Endometrial microvascular endothelial cells (primary cell): ENCODE data around the gene HCN2. TPM values are rescaled to one million over a fixed set of nuclear protein-coding genes. Genes with fewer than 3 reads are reported as not detected.
"Not testable (repeated sequence)": the region's sequence is repeated elsewhere in the genome, so short reads cannot be mapped to it uniquely, and the experiment has no call there.

ENCODE experiments used
- in situ Hi-C: cut with HindIII; loops from 2 replicates; pipeline ENCODE4 v1.10.0; 2017; ENCODE audit warnings: low sequenced_read_pairs, low pct_unique_long_range_greater_than_20kb; ENCODE audit errors: inconsistent ontology term
- total RNA-seq: library from RNA; depleted of rRNA; stranded (reverse); fragments of >200 nt; gene quantifications from one replicate; pipeline ENCODE4 v1.2.3, GENCODE V29; 2015; ENCODE audit errors: inconsistent ontology term

The HCN2 gene
- total RNA-seq, 1 donor from 2014 or later = 0.37 TPM

DNA sequence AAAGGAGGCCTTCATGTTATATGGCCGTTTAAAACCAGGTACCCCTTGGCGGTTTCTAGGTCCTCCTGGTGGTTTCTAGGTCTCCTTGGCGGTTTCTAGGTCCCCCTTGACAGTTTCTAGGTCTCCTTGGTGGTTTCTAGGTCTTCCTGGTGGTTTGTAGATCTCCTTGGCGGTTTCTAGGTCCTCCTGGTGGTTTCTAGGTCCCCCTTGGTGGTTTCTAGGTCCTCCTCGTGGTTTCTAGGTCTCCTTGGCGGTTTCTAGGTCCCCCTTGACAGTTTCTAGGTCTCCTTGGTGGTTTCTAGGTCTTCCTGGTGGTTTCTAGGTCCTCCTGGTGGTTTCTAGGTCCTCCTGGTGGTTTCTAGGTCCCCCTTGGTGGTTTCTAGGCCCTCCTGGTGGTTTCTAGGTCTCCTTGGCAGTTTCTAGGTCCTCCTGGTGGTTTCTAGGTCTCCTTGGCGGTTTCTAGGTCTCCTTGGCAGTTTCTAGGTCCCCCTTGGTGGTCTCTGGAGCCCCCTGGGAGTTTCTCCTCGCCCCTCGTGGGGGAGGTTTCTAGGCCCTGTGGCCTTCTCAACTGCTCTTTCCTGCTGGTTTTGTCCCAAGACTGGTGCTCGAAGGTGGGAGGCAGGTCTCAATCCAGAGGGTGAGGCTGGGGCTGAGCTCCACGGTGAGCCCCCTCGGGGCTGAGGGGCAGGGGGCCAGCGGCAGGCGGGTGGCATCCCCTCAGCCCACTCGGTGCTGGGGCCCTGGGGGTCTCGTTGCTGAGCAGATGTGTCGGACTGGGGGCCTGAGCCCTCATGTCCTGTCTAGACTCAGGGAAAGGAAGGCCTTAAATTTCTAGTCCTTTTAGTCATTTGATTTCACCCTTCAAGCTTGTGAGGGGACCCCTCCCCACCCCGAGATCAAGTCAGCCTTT lies 8.0 kb downstream of the HCN2 start:
- in situ Hi-C loops = no loop called here

DNA sequence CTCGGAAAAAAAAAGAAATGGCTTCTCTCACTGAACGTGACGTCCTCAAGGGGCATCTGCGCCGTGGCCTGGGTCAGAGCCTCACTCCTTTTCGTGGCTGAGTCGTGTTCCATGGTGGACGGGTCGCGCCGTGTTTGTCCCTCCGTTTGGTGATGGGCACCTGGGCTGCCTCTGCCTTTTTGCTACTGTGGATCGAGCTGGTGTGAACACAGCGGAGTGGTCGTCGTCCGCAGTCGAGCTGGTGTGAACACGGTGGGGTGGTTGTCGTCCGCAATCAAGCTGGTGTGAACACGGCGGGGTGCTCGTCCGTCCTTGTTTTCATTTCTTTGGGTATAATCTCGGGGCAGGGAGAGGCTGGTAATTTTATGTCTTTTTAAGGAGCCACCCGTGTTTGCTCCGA lies 11.6 kb downstream of the HCN2 start:
- in situ Hi-C loops = no loop called here

GRCh38 chr19:601790-602189 lies 12.1 kb downstream of the HCN2 start:
- in situ Hi-C loops = no loop called here

DNA sequence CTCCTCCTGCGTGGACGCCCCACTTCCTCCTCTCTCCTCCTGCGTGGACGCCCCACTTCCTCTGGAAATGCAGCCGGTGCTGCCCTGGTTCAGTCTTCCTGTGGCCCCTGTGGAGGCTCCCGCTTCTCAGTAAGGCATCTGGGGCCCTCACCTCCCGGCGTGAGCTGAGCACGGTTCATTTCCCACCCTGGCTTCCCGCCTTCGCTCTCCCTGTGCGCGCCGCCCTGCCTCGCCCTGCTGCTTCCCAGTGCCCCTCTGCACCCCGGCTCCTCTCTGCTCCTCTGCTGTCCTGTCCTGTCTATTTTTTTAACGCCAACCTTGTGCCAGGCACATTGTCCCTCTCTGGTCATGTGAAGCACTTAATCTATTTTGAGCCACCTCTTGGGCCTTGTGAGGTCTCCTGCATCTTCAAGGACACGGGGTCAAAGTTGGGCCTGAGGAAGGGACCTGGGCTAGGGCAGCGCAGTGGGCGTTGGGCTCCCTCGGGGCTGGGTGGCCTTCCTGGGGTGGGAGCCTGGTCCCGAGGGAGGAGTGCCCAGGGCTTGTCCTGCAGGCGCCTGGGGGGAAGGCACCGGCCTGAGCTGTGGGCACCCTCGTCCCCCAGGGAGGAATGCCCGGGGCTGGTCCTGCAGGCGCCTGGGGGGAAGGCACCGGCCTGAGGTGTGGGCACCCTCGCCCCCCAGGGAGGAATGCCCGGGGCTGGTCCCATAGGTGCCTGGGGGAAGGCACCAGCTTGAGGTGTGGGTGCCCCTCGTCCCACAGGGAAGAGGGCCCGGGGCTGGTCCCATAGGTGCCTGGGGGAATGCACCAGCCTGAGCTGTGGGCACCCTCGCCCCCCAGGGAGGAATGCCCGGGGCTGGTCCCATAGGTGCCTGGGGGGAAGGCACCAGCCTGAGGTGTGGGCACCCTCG lies 13.0 kb downstream of the HCN2 start:
- in situ Hi-C loops = no loop called here

GRCh38 chr19:603302-603639 lies 13.6 kb downstream of the HCN2 start:
- in situ Hi-C loops = not testable (repeated sequence)

DNA sequence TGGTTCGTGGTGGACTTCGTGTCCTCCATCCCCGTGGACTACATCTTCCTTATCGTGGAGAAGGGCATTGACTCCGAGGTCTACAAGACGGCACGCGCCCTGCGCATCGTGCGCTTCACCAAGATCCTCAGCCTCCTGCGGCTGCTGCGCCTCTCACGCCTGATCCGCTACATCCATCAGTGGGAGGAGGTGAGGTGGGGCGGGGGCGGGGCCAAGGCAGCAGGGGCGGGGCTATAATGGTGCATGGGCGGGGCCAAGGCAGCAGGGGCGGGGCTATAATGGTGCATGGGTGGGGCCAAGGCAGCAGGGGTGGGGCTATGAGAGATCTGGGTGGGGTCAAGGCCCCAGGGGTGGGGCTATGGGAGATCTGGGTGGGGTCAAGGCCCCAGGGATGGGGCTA lies 14.1 kb downstream of the HCN2 start:
- in situ Hi-C loops = not testable (repeated sequence)

DNA sequence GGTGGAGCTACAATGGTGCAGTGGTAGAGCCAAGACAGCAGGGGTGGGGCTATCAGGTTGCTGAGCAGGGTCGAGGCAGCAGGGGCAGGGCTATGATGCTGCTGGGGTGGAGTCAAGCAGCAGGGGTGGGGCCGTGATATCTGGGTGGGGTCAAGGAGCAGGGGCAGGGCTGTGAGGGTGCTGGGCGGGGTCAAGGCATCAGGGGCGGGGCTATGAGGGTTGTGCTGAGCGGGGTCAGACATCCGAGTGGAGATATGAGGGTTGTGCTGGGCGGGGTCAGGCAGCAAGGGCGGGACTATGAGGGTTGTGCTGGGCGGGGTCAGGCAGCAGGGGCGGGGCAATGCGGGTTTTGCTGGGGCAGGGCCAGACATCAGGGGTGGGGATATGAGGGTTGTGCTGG lies 14.7 kb downstream of the HCN2 start:
- in situ Hi-C loops = no loop called here

- in situ Hi-C loops = not testable (repeated sequence)
Measured at GRCh38 chr19:605061-605971, 15.6 kb downstream of the HCN2 start.

GRCh38 chr19:607301-608154 lies 17.8 kb downstream of the HCN2 start:
- in situ Hi-C loops = no loop called here

- in situ Hi-C loops = no loop called here
Measured at GRCh38 chr19:608155-609003, 18.7 kb downstream of the HCN2 start.

- in situ Hi-C loops = no loop called here
Measured at GRCh38 chr19:609004-609346, 19.3 kb downstream of the HCN2 start.

GRCh38 chr19:610071-610800 lies 20.6 kb downstream of the HCN2 start:
- in situ Hi-C loops = no loop called here

GRCh38 chr19:610801-611480 lies 21.3 kb downstream of the HCN2 start:
- in situ Hi-C loops = no loop called here

GRCh38 chr19:611481-611868 lies 21.8 kb downstream of the HCN2 start:
- in situ Hi-C loops = no loop called here

- in situ Hi-C loops = no loop called here
Measured at GRCh38 chr19:612941-613340, 23.3 kb downstream of the HCN2 start.
